Measurements from ENCODE around the gene GDPD3. TPM values are rescaled to one million over a fixed set of nuclear protein-coding genes. Genes with fewer than 3 reads are reported as not detected.

Gene GDPD3
- polyA plus RNA-seq, 12 donors, result 4.1 to 10.7 (median 5.5) TPM; not detected in 1

DNA sequence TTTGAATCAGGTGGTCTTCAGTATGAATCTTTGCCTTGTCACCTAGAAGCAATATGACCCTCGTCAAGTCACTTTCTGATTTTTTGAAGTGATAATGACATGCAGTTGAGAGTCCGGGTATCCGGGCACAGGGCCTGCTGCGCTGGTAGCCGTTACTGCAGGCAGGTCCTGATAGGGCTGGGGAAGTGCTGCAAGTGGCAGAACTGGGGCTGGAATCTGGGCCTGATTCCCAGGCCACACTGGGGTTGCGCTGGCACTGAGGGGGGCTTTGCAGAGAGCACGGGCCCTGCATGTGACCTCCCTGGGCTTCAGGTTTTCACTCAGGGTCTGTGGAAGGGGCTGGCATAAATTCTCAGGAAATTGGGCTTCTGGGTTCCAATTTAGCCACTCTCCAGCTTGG is 34.6 kb downstream of the GDPD3 start:
- DNase-seq, result no peak

- DNase-seq, result no peak
These were observed 35.7 kb downstream of the GDPD3 start for GRCh38 chr16:30077656-30078055.

DNA sequence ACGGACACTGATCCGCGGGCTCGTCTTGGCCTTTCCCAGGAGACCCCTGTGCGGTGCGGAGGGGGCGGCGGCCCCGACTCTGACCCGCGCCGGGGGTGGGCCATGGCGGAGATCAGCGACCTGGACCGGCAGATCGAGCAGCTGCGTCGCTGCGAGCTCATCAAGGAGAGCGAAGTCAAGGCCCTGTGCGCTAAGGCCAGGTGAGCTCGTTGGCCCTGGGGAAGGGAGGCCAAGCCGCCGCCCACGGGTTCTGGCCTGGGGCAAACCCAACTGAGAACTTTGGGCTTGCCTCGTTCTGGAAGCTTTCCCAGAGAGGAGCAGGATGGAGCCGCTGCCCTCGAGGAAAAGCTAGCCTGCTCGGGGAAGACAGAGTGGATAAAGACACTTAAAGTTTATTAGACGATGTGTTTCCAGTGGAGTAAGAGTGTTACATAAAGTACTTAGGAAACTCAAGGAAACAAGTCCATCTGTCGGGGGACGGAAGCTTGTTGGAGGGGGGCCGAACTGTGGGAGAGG is 37.0 kb downstream of the GDPD3 start:
- DNase-seq, result no peak

DNA sequence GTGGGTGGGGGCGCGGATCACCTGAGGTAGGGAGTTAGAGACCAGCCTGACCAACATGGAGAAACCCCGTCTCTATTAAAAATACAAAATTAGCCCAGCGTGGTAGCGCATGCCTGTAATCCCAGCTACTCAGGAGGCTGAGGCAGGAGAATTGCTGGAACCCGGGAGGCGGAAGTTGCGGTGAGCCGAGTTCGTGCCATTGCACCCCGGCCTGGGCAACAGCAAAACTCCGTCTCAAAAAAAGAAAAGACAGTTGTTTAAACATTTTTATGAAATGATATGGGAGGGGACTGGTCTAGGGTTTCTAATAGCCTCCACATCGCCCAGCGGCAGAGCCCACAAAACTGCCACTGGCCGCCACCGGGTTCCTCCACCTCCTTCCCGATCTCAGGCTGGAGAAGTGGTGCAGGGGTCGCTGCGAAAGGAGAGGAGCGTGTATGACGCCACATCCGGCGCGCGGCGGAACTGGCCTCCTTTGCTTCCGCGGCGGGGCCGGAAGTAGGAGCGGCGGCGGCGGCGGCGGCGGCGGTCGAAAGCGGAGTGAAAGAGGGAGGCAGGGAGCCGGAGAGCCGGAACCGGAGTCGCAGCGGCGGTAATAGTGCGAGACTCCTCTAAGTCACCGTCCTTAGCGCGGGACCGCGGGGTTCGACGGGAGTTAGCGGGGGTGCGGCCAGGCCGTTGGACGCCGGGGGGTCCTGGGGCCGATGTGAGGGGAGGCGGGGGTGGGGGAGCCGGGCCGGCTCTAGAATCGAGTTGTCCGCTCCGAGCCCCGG is 37.6 kb downstream of the GDPD3 start, which contains the start of gene PPP4C:
Gene PPP4C (plus strand): TSS at position 492 of the 773 bp plus-strand sequence. CDS start 384 bp downstream, outside the sequence.
- peak; percentile 91 for DNase-seq

GRCh38 chr16:30070490-30070889 is 42.8 kb downstream of the GDPD3 start:
- no peak for DNase-seq

DNA sequence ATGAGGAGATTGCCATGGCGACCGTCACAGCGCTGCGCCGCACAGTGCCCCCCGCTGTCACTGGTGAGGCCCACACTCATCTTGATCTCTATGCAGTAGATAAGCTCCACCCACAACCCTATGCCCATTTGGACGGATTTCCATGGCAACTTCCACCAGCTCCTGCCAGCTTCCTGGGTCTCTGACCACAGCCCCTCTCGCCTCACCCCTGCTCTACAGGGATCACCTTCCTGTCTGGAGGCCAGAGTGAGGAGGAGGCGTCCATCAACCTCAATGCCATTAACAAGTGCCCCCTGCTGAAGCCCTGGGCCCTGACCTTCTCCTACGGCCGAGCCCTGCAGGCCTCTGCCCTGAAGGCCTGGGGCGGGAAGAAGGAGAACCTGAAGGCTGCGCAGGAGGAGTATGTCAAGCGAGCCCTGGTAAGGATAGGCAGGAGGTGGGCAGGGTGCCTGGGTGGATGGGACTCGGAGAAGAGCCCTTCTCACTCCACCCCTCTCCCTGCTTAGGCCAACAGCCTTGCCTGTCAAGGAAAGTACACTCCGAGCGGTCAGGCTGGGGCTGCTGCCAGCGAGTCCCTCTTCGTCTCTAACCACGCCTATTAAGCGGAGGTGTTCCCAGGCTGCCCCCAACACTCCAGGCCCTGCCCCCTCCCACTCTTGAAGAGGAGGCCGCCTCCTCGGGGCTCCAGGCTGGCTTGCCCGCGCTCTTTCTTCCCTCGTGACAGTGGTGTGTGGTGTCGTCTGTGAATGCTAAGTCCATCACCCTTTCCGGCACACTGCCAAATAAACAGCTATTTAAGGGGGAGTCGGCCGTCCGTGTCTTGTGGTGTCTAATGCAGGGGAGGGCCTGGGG is 43.5 kb downstream of the GDPD3 start:
- DNase-seq, result no peak

DNA sequence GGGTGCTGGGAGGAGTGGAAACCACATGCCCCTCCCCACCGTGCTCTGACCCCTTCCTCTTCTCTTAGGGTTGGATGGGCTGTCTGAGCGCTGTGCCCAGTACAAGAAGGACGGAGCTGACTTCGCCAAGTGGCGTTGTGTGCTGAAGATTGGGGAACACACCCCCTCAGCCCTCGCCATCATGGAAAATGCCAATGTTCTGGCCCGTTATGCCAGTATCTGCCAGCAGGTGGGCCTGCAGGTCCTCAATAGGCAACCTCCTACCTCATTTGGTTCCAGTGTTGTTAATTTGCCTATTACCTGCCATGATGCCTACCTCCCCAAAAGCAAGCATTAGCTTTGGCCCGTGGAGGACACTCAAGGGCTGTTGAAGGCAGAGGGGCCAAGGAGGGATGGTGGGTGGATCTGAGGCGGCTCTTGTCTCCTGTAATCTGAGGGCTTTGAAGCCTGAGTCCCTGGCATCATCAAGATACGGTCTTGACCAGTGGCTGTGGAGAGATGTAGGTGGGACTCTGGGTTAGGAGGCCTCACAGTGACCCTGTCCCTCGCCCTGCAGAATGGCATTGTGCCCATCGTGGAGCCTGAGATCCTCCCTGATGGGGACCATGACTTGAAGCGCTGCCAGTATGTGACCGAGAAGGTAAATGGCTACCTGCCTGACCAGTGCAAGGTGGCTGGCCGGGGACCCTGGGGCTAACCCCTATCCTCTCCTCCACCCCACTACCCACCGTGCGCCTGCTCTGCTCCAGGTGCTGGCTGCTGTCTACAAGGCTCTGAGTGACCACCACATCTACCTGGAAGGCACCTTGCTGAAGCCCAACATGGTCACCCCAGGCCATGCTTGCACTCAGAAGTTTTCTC is 44.4 kb downstream of the GDPD3 start:
- no peak for DNase-seq

- no peak for DNase-seq
These were observed 45.0 kb downstream of the GDPD3 start for GRCh38 chr16:30068333-30068732.

- DNase-seq, result no peak
These were observed 45.8 kb downstream of the GDPD3 start for GRCh38 chr16:30067584-30067916.

- DNase-seq, result no peak
These were observed 46.4 kb downstream of the GDPD3 start for GRCh38 chr16:30066761-30067583.

- no peak for DNase-seq
These were observed 47.2 kb downstream of the GDPD3 start for GRCh38 chr16:30065943-30066760.

- peak; percentile 99 for DNase-seq
These were observed 48.0 kb downstream of the GDPD3 start, which contains the start of gene ALDOA for GRCh38 chr16:30065102-30065942. ALDOA (plus strand) TSS chr16:30065760; CDS start chr16:30066898, 1,138 bp downstream.

DNA sequence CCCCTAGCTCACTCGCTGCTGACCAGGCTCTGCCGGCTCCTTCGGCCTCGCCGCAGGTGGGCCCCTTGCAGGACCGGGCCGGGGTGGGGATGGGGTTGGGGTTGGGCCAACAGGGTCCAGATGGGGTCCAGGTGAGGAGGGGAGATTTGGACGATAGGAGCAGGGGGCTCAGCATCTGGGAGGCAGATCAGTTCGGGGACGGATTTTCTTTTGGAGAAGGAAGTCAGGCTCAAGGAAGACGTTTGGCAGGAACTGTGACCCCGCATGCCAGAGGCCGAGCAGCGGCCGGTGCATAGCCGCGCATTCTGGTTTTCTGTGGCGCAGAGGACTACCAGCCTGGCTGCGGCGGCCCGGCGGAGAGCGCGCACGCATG is 48.6 kb downstream of the GDPD3 start:
- no peak for DNase-seq

GRCh38 chr16:30063893-30064728 is 49.2 kb downstream of the GDPD3 start:
- DNase-seq, result peak; percentile 59

GRCh38 chr16:30063278-30063892 is 50.0 kb downstream of the GDPD3 start:
- no peak for DNase-seq

DNA sequence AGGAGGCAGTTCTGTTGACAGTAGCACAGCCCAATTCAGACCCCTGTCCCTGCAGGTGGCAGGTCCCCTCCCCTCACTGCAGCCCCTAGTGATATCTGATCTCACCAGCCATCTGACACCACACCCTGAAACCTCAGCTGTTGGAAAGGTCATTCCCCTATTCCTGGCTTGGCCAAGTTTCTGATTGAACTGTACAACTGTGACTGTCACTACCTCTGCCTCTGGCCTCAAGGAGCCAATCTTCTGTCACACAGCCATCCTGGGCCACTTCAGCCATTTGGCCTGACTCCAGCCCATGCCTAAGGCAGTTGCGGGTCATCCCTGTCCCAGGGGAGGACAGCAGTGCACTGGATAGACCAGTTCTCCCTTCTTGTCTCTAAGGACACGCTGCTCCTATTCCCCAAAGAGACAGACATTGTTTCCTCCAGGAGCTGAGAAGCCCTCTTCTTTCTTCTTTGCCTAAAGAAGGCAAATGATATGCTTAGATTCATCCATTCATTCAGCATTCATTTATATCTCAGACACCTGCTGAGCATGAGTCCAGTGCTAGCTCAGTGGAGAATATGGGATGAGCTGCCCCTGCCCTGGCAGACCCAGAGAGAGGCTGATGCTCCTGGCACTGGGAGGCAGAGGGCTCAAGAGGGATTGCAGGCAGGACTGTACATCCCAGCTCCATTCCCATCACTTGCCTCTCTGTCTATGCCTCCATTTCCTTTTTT is 52.3 kb downstream of the GDPD3 start:
- peak; percentile 50 for DNase-seq

- no peak for DNase-seq
These were observed 53.0 kb downstream of the GDPD3 start for GRCh38 chr16:30060346-30060745.
